ENCODE measurements around the gene FCER1G.
"Not testable (repeated sequence)": the region's sequence is repeated elsewhere in the genome, so short reads cannot be mapped to it uniquely, and the experiment has no call there.

The FCER1G gene

DNA sequence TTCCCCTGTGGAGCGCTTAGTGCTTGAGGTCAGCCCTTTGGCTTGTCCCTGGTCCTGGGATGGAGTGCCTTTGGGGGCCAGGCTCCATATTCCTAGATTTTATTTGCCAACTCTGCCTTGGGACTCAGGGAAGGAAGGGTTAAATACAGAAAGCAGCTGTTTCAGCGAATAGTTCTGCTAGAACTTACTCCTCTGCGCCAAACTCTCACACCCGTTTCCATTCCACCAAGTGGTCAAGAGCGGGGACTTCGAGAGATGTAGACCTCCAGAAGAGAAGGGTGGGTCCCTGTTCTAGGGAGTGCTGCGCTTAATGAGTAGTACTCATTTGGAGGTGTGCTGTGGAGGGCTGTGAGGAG lies 10.1 kb downstream of the FCER1G start:
- intact Hi-C loops (cut with DNase I): loop anchor here (5.0 kb wide), 3 partner anchors 67 to 162 kb away; partner anchors contain the start of gene SDHC
- DNase-seq: no peak

DNA sequence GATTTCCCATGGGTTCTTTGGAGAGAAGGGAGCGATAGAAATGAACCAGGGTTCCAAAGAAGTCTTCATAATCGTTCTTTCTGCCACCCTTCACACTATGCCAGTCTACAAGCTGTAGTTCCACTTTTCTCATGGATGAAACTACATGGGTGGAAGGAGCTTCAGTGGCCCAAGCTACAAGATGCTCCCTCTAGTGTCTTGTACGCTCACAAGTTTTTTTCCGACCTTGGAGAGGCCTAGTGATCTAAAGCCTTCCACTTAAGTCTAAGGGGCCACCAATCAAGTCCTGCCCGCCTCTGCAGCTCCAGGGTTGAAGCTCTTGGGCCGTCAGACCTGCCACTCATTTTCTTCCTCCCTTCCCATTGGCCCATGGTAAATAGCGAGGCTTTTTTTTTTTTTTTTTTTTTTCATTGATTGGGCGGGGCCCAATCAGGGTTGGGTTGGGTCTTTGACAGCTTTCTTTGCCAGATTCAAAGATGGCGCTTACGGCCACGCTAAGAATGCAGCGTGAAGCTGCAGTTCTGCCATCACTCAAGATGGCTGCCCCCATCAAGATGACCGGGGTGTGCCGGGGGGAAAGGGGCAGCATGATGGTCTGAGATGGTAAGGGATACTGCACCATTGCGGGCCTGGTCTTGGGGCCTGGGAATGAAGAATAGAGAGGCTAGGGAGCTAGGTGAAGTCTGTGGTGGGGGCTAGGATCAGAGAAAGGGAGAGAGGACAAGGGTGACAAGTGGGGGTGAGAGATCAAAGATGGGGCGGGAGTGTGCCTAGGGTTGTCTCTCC lies 10.6 kb downstream of the FCER1G start, which contains the start of gene TOMM40L:
TSS of gene TOMM40L (plus strand) at position 527 of the 786 bp plus-strand sequence. CDS start 430 bp downstream, outside the sequence.
- intact Hi-C loops (cut with DNase I): loop anchor here (2.0 to 5.0 kb wide), 4 partner anchors 23 to 162 kb away; partner anchors contain the start of genes NDUFS2 and SDHC
- peak; percentile 82 to 98 (median 93) for DNase-seq

DNA sequence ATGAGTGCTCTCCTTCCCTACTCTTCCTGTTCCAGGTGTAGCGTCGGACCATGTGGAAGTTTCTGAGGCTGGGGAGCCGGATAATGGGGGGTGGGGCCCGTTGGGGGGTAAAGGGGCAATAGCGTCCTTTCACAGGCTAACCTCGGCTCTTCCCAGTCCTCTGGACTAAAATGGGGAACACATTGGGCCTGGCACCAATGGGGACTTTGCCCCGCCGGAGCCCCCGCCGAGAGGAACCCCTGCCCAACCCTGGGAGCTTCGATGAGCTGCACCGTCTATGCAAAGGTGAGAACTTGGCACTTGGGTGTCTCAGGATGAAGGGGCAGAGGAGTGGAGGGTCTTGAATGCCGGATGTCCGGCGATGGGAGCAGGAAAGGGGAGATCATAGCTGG lies 11.2 kb downstream of the FCER1G start:
- intact Hi-C loops (cut with DNase I): loop anchor here (2.0 to 5.0 kb wide), 4 partner anchors 24 to 161 kb away; partner anchors contain the start of genes NDUFS2 and SDHC
- peak in 2 of 42 donors; percentile 19 to 25 for DNase-seq

DNA sequence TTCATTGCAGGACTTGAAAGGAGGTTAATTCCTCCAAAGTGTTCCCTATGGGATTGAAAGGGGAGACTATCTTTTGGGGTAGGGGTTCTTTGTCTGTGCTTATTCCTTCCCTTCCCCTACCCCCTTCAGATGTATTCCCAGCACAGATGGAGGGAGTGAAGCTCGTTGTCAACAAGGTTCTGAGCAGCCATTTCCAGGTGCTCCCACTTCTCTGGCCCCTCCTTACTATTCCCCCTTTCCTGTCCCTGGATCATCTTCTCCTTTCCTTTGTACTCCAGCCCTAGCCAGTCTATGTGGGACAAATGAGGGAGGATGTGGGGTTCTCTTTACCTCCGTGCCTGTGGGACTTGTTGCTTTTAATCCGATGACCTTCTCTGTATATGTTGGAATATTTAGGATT lies 11.7 kb downstream of the FCER1G start:
- DNase-seq: no peak
- intact Hi-C loops (cut with DNase I): loop anchor here (2.0 to 5.0 kb wide), 4 partner anchors 24 to 161 kb away; partner anchors contain the start of genes NDUFS2 and SDHC

DNA sequence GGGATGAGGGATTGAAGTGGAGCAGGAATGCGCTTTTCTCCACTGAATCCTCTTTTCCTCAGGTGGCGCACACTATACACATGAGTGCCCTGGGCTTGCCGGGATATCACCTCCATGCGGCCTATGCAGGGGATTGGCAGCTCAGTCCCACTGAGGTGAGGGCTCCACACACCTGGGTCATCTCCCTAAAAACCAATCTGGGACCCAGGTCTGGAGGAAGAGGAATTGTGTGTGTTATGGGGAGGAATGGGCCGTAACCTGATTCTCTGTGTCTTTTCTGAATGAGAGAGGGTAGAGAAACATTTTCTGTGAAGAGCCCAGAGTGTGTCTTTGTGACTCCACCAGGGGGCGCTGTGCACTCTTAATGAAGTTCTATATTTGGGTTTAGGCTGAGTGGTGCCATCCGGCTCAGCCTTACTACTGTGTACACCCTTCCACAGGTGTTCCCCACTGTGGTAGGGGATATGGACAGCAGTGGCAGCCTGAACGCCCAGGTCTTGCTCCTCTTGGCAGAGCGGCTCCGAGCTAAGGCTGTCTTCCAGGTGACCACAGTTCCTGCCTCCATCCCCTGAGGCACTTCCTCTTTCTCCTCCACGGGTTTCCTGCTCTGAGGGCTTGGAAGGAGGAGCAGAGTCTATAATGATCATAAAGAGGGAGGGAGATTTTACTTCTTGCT lies 12.2 kb downstream of the FCER1G start:
- DNase-seq: peak; percentile 76 to 96 (median 89)
- intact Hi-C loops (cut with DNase I): loop anchor here (2.0 to 5.0 kb wide), 4 partner anchors 25 to 160 kb away; partner anchors contain the start of genes NDUFS2 and SDHC

DNA sequence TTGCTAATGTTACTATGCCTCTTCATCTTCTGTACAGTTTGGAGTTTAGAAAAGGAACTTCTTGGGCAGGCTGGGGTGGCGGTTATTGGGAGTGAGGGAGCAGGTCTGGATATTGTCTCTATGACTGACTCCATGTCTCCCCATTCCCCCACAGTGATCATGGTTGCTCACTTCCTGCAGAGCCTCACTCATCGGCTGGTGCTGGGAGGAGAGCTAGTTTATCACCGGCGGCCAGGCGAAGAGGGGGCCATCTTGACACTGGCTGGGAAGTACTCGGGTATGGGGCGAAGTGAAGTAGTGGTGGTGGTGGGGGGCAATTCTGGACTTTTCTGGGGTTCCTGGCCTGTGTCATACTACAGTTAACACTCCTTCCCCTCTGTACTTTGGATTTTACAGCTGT lies 12.9 kb downstream of the FCER1G start:
- DNase-seq: no peak
- intact Hi-C loops (cut with DNase I): loop anchor here (5.0 kb wide), 3 partner anchors 64 to 159 kb away; partner anchors contain the start of gene SDHC

DNA sequence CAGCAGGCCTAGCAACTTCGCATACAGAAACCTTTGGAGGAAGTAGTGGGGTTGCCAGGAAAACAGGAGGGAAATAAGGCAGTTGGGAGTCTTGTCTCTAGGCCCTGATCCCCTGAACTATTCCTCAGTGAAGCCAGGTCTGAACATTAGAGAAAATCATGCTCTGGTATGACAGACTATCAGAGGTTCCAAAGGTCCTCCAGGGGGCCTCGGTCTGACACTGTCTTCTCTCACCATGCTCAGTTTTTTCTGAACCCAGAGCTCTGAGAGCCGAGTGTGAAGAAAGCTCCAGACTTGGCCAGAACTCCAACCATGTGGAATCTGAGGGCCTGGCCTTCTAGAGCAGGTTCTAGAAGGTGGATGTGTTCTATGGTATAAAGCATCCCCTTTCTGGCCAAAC lies 14.8 kb downstream of the FCER1G start:
- DNase-seq: peak in 1 of 42 donors; percentile 25
- intact Hi-C loops (cut with DNase I): loop anchor here (5.0 kb wide), 3 partner anchors 62 to 157 kb away; partner anchors contain the start of gene SDHC

DNA sequence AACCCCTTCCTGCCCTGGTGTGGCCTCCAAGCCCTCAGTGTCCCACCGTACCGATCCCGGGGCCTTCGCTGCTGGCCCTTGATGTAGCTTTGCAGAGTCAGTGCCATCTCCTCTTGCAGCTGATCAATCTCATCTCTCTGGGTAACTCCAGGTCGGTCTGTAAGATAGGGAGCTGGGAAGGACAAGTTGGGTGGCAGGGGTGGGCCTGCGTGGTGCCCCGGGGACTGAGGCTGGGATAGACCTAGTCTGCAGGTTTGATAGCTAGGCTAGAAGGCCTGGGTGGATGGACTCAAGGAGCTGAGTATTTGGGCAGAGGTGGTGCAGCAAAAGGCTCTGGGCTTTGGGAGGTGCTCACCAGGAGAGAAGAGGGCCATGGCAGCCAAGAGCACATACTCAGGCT lies 15.7 kb downstream of the FCER1G start:
- intact Hi-C loops (cut with DNase I): no loop called here
- no peak for DNase-seq

DNA sequence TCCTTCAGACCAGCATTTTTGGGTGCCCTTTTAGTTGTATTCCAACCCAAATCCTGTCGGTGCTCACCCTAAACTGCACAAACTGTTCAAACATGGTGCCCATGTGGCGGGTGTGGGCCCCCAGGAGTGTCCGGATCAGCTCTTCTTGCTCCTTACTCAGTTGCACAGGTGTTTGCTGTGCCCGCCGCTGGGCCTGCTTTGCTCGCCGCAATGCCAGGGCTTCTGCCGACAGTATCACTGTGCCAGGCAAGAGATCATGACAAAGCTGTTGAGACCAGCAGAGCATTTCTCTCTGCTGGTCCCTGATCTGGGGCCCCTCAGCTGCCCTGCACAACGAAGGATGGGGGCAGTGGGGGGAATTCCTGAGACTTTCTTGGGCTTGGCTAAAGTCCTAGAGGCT lies 18.0 kb downstream of the FCER1G start:
- intact Hi-C loops (cut with DNase I): no loop called here
- DNase-seq: no peak

DNA sequence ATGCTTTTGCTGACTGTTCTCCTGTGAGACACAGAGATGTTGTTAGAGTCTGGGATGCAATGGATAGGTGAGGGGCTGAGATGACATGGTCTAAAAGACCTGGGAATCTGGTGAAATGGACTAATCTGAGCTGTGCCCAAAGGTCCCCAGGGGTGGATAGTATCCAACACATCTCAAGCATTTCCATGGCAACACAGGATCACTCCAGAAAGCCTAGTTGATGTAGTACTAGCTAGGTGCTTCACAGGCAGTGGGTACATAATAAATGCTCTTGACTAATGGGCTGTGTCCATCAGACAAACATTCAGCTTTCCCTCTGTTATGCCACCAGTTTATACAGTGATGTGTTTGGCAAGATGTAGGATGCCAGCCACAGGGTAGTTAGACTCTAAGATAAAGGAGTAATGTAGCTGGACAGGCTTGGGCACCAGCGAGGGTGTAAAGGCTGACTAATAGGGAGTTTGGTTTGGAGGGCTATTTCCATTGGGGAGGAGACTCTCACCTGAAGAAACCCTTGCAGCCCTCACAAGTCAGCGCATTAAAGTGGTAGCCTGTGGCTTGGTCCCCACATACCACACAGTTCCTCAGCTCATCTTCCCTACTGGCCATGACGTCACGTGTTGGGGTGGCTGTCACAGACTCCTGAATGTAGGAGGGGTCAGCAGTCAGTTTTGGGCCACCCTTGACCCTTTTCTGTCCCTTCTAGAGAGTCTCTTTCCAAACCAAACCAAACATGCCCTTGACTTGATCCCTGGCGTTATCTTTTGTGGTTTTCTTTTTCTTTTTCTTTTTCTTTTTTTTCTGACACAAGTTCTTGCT lies 21.1 kb downstream of the FCER1G start:
- intact Hi-C loops (cut with DNase I): no loop called here
- no peak for DNase-seq

DNA sequence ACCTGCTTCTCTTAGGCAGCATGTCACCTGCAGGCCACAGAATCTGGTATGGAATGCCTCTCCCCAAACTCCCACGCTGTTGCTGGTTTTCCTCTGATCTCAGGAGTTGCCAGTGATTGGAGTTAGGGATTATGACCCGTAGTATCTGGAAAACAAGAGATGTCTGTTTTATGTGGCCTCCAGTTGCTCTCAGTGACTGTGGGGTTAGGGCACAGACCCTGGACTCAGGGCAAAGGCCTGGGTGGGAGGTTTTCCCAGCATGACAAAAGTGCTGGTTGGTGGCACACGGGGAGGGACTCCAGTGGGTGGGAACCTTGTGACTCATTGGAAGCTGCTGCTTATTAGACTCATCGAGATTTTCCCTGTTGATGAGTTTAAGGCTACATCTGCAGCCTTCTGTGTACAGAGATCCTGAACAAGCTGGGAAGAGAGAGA lies 23.0 kb downstream of the FCER1G start, which contains the start of gene NR1I3:
TSS of gene NR1I3 (minus strand) at position 165 of the 435 bp plus-strand sequence. CDS start 1,638 bp downstream, outside the sequence.
- DNase-seq: peak in 35 of 42 donors; percentile 36 to 85 (median 61)
- intact Hi-C loops (cut with DNase I): no loop called here

DNA sequence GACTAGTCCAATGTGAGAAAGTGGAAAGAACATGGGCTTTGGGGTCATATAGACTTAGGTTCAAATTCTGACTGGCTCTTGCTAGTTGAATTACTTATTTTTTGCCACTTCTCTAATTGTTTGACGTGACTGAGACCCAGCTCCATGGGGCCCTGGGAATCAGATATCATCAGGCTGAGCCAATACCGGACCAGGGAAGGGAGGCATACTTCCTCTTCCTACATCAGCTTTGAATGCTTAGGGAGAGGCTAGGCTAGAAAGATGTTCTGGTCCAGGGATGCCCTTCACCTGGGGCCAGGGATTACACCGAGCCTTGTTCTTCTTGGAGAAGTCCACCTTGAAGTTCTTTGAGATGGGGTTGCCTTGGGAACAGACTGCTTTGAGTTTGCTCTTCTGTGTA lies 26.6 kb downstream of the FCER1G start:
- intact Hi-C loops (cut with DNase I): no loop called here
- DNase-seq: no peak

DNA sequence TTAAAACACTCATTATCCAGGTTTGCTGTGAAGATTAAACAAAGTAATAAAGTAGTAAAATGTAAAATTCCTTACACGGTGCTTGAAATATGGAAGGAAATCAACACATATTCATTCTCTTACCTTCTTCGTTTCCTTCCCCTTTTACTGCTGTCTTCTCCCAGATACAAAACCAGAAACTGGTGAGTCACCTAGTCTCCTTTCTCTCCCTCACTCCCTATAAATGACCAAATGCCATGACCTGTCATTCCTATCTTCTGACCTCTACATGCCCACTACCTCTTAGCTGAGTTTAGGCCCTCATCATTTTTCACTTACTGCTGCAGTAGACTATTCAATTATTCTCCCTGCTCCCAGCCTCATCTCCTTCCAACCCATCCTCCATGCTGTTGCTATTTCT lies 27.2 kb downstream of the FCER1G start:
- intact Hi-C loops (cut with DNase I): no loop called here
- no peak for DNase-seq

DNA sequence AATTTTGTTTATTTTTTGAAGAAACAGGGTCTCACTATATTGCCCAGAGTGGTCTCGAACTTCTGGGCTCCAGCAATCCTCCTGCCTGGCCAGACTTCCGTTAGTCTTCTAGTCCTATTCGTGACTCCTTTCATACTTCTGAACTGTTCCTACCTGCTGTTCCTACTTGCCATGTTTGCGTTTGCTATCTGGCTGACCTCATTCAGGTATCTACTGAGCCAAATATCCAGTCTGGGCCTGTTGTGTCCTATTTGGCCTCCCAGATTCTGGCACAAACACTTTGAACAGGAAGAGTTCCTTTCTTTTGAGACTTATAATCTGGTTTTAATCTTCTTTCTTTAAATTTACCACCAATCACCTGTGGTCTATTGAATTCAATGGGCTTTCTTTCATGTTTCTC lies 29.8 kb downstream of the FCER1G start:
- intact Hi-C loops (cut with DNase I): no loop called here
- DNase-seq: no peak

DNA sequence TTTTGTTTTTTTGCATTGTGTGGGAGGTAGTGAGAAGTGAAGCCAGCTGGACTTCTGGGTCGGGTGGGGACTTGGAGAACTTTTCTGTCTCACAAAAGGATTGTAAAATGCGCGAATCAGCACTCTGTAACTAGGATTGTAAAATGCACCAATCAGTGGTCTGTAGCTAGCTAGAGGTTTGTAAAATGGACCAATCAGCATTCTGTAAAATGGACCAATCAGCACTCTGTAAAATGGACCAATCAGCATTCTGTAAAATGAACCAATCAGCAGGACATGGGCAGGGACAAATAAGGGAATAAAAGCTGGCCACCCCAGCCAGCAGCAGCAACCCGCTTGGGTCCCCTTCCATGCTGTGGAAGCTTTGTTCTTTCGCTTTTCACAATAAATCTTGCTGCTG lies 35.0 kb downstream of the FCER1G start:
- DNase-seq; intact Hi-C loops (cut with DNase I): not testable (repeated sequence)

DNA sequence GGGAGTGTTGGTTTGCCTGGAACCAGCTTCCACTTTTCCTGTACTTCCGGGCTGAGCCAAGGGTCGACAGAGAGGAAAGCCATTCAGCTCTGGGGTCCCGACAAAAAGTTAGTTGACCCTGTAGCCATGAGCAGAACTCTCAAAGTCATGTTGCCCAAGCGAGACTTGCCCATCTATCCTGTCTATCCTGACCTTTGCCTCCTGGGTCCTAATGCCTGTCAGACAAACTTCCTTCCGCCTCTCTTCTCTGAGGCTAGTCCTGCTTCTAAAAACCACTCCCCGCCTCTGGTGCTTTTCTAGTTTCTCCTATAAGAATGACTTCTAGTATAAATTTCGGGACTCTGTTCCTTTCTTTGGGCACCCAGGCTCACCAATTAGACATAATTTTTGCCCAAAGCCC lies 35.7 kb downstream of the FCER1G start:
- DNase-seq: no peak
- intact Hi-C loops (cut with DNase I): no loop called here

DNA sequence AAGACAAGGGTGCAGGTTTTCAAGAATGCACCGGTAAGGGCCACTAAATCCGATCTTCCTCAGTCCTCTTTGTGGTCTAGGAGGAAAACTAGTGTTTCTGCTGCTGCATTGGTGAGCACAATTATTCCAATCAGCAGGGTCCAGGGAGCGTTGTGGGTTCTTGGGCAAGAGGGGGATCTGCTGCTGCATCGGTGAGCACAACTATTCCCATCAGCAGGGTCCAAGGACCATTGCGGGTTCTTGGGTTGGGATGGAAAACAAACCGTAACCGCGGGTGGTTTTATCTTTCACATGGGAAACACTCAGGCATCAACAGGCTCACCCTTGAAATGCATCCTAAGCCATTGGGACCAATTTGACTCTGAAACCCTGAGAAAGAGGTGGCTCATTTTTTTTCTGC lies 36.5 kb downstream of the FCER1G start:
- DNase-seq: no peak
- intact Hi-C loops (cut with DNase I): no loop called here

DNA sequence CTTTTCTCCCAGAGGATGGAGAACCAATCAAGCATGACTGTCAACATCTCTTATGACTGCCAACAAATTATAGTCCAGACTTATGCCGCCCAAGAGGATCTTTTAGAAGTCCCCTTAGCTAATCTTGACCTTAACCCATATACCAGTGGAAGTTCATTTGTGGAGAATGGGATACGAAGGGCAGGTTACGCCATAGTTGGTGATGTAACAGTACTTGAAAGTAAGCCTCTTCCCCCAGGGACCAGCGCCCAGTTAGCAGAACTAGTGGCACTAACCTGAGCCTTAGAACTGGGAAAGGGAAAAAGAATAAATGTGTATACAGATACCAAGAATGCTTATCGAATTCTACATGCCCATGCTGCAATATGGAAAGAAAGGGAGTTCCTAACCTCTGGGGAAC lies 40.2 kb downstream of the FCER1G start:
- DNase-seq; intact Hi-C loops (cut with DNase I): not testable (repeated sequence)

DNA sequence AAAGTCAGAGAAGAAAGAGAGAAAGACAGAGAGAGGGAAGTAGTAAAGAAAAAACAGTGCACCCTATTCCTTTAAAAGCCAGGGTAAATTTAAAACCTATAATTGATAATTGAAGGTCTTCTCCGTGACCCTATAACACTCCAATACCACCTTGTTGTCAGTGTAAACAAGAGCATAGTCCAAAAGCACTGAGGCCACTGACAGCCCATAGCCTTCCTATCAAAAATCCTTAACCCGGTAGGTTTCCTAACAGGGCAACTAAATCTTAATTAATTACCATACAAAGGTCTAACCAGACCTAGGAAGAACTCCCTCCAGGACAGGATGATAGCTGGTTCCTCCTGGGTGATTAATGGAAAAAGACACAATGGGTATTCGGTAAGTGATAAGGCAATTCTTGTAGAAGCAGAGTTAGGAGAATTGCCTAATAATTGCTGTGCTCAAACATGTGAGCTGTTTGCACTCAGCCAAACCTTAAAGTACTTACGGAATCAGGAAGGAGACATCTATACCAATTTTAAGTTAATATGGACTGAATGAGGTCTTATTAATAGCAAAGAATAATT lies 40.9 kb downstream of the FCER1G start:
- DNase-seq: not testable (repeated sequence)

More for the DNA sequence above, 40.9 kb downstream of the FCER1G start:
- intact Hi-C loops (cut with DNase I): not testable (repeated sequence)
